Measurements from ENCODE around the gene PPFIA3.

Gene PPFIA3

DNA sequence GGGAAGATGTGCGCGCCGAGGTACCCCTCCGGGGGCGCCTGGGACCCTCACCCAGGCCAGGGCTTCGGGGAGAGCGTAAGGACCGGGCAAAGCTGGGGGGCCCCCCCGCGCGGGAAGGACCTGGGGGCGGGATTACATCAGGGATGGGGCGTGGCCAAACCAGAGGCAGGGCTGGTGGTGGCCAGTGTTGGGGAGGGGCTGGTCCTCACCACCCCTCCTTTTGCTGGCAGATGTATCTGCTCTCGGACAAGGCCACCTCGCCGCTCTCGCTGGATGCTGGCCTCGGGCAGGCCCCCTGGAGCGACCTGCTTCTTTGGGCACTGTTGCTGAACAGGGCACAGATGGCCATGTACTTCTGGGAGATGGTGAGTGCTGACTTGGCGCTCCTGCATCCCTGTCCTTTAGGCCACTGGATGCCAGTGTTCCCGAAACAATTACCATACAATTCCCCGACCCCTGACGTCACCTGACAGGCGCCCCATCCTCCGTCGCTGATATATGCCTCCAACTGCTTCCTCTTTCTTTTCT is 63.6 kb downstream of the PPFIA3 start:
- no peak for DNase-seq (ENCODE audit: low spot score)

DNA sequence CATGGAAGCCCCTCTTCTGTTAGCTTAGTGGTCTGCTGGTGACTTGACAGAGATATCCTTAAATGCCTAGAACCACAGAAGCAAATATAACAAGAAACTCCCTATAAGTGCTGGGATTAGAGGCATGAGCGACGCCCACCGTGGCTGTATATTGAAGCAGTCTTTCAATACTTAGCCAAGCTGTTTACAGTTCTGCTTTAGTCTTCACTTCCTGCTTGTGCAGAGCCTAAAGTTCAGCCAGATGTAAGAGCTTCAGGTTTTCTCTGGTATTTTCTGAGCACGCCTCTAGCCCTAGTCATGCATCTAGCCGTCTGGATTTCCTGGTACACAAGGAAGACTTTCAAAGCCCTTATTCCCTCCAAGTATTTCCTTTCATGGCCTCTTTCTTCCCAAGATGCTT is 66.8 kb downstream of the PPFIA3 start:
- DNase-seq (ENCODE audit: low spot score) = no peak

DNA sequence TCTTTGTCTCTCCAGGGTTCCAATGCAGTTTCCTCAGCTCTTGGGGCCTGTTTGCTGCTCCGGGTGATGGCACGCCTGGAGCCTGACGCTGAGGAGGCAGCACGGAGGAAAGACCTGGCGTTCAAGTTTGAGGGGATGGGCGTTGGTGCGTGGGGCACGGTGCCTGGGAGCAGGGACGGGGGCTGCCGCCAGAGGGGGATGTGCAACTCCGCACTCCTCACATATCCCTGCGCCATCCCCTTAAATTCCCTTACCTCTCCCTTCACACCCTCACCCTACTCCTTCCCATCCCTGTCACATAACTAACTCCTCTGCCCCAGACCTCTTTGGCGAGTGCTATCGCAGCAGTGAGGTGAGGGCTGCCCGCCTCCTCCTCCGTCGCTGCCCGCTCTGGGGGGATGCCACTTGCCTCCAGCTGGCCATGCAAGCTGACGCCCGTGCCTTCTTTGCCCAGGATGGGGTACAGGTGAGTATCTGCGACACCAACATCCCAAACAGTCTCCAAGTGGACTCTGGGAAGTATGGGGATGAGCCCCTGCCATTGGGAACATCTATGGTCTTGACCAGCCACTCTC is 69.4 kb downstream of the PPFIA3 start:
- no peak for DNase-seq (ENCODE audit: low spot score)

DNA sequence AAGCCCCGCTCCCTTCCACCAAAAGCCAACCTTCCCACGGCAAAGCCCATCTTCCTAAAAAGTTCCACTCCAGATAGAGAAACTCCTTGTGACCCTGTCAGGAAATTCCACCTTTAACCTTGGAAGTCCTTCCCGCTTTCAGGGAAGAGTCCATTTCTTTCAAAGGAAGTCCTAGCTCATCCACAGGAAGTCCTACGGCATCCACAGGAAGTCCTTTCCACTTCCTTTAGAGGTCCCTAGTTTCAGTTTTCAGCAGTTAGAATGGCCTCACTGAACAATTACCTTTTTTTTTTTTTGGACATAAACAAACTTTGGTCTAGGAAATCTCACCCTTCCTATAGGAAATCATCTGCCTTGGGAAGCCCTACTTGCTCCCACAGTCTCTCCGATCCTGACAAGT is 69.9 kb downstream of the PPFIA3 start:
- DNase-seq (ENCODE audit: low spot score) = no peak

DNA sequence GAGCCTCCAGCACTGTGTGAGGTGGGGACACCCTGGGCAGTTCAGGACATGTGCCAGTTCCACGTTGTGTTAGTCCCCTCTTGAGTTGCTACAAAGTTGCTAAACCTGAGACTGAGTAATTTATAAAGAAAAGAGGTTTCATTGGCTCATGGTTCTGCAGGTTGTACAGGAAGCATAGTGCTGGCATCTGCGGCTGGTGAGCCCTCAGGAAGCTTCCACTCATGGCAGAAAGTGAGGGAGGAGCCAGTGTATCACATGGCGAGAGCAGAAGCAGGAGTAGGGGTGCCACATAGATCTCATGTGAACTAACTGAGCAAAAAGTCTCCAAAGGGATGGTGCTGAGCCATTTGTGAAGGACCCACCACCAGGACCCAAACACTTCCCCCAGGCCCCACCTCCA is 71.4 kb downstream of the PPFIA3 start:
- DNase-seq (ENCODE audit: low spot score) = no peak

DNA sequence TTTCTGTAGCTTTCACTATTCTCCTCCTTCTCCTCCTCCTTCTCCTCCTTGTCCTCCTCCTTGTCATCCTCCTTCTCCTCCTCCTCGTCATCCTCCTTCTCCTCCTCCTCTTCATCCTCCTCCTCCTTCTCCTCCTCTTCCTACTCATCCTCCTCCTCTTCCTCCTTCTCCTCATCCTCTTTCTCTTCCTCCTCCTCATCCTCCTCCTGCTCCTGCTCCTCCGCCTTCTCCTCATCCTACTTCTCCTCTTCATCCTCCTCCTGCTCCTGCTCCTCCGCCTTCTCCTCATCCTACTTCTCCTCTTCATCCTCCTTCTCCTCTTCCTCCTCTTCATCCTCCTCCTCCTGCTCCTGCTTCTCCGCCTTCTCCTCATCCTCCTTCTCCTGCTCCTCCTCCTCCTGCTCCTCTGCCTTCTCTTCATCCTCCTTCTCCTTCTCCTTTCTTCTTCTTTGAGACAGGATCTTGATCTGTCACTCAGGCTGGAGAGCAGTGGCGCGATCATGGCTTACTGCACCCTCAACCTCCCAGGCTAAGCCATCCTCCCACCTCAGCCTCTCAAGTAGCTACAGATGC is 74.6 kb downstream of the PPFIA3 start:
- no peak for DNase-seq (ENCODE audit: low spot score)

DNA sequence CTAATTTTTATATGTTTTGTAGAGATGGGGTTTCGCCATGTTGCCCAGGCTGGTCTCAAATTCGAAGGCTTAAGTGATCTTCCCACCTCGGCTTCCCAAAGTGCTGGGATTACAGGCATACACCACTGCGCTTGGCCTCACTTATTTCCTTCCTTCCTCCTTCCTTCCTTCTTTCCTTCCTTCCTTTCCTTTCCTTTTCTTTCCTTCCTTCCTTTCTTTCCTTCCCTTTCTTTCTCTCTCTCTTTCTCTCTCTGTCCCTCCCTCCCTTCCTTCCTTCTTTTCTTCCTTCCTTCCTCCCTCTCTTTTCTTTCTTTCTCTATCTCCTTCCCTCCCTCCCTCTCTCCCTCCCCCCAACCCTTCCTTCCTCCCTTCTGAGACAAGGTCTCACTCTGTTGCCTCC is 75.1 kb downstream of the PPFIA3 start:
- no peak for DNase-seq (ENCODE audit: low spot score)

DNA sequence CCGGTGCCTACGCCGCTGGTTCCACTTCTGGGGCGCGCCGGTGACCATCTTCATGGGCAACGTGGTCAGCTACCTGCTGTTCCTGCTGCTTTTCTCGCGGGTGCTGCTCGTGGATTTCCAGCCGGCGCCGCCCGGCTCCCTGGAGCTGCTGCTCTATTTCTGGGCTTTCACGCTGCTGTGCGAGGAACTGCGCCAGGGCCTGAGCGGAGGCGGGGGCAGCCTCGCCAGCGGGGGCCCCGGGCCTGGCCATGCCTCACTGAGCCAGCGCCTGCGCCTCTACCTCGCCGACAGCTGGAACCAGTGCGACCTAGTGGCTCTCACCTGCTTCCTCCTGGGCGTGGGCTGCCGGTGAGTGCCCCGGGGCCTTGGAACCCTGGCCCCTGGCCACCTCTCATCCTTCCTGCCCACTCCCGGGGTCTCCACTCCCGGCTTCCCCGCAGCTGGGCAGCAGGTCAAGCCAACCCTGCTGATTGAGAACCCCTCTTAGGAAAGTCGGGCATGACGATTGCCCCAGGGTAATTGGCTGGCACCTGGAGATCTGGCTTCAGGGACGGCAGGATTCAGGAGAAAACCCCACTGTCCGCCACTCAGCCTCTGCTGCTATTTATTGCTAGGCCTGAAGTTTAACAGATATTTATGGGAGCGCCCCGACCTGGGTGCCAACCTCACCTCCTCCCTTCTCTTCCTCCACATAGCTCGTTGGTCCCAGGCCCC is 77.3 kb downstream of the PPFIA3 start:
- no peak for DNase-seq (ENCODE audit: low spot score)

DNA sequence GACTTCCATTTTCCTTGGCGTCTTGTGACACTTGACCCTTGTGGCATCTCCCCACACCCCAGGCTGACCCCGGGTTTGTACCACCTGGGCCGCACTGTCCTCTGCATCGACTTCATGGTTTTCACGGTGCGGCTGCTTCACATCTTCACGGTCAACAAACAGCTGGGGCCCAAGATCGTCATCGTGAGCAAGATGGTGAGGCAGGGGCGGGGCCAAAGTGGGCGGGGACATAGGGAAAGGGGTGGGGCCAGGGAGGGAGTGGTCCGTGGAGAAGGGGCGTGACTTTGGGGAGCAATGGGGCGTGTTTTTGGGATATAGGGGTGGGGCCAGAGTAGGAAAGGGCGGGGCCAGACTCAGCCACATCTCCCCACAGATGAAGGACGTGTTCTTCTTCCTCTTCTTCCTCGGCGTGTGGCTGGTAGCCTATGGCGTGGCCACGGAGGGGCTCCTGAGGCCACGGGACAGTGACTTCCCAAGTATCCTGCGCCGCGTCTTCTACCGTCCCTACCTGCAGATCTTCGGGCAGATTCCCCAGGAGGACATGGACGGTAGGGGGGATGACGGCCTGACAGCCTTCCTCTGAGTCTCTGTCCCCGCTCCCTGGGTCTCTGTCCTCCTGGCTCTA is 81.0 kb downstream of the PPFIA3 start:
- peak; percentile 44 for DNase-seq (ENCODE audit: low spot score)

All from hepatic stellate cell (primary cell).